H1 (cell line): ENCODE data around the gene KDM8. TPM values are rescaled to one million over a fixed set of nuclear protein-coding genes. Genes with fewer than 3 reads are reported as not detected.

Source experiments
- CTCF ChIA-PET: fragments of 300-600 bp; sonication (Branson Sonifier 250); formaldehyde crosslinking; loops from one replicate; lab custom pipeline; 2021; ENCODE audit not compliant: partially characterized antibody; lab: Charles Lee
- POLR2A ChIA-PET: fragments of 300-600 bp; sonication (Branson Sonifier 250); formaldehyde crosslinking; loops from one replicate; lab custom pipeline; 2021; ENCODE audit warnings: inconsistent platforms; ENCODE audit not compliant: partially characterized antibody; lab: Charles Lee
- DNase-seq, 2 experiments: peaks; one replicate each; pipeline versions ENCODE4 v3.0.0 to v3.0.0-alpha.2; 2010 to 2022; ENCODE audit warnings: low spot score in 2 of 2, low read depth in 1 of 2, mixed read lengths in 1 of 2
- FAIRE-seq: peaks from 2 replicates; lab custom pipeline; 2011; peaks lifted over from hg19 to GRCh38; lab: Jason Lieb, UNC
- H2AFZ ChIP-seq: 2 replicates; pipeline ENCODE4 v1.8.1; 2012; ENCODE audit warnings: low read length, inconsistent platforms
- H2AK5ac ChIP-seq: 2 replicates; pipeline ENCODE4 v1.6.1; 2013; ENCODE audit warnings: low read depth, low read length
- H2BK120ac ChIP-seq: replicated peaks from 2 replicates; pipeline ENCODE3; 2013; ENCODE audit warnings: low read depth, low read length, inconsistent platforms
- H2BK12ac ChIP-seq: 2 replicates; pipeline ENCODE4 v1.6.1; 2013; ENCODE audit warnings: low read depth, low read length
- H2BK15ac ChIP-seq: 2 replicates; pipeline ENCODE4 v1.6.1; 2013; ENCODE audit warnings: low read length
- H2BK20ac ChIP-seq: 2 replicates; pipeline ENCODE4 v1.6.1; 2013; ENCODE audit warnings: low read length
- H2BK5ac ChIP-seq: 2 replicates; pipeline ENCODE4 v1.6.1; 2013; ENCODE audit warnings: low read depth, low read length
- H3K14ac ChIP-seq: 2 replicates; pipeline ENCODE4 v1.6.1; 2013; ENCODE audit warnings: inconsistent platforms; ENCODE audit not compliant: insufficient read length
- H3K18ac ChIP-seq: 2 replicates; pipeline ENCODE4 v1.6.1; 2013; ENCODE audit warnings: low read length; ENCODE audit errors: extremely low read depth
- H3K23ac ChIP-seq: 2 replicates; pipeline ENCODE4 v1.6.1; 2013; ENCODE audit warnings: inconsistent platforms; ENCODE audit not compliant: insufficient read length
- H3K23me2 ChIP-seq: 2 replicates; pipeline ENCODE4 v1.6.1; 2013; ENCODE audit warnings: low read depth, low read length
- H3K27ac ChIP-seq: 2 replicates; pipeline ENCODE4 v1.6.1; 2011; ENCODE audit warnings: low read depth, low read length, inconsistent platforms
- H3K27me3 ChIP-seq, 4 experiments: replicated peaks in 1 of 4; 1 replicate in 1 of 4; 2 replicates in 3 of 4; pipeline versions ENCODE4 v1.6.1 to v1.8.1; 2011 to 2013; ENCODE audit warnings: low read length in 3 of 4, mild to moderate bottlenecking in 3 of 4, inconsistent platforms in 2 of 4, mixed read lengths in 2 of 4, moderate library complexity in 1 of 4; ENCODE audit not compliant: control insufficient read depth in 3 of 4, insufficient read depth in 3 of 4; ENCODE audit errors: extremely low read depth in 1 of 4
- H3K36me3 ChIP-seq, 4 experiments: 2 replicates each; pipeline versions ENCODE4 v1.6.1 to v1.8.1; 2011 to 2013; ENCODE audit warnings: mild to moderate bottlenecking in 4 of 4, low read length in 3 of 4, moderate library complexity in 2 of 4, control low read depth in 1 of 4, inconsistent platforms in 1 of 4; ENCODE audit not compliant: insufficient read depth in 4 of 4, control insufficient read depth in 2 of 4
- H3K4ac ChIP-seq: replicated peaks from 2 replicates; pipeline ENCODE3; 2013; ENCODE audit warnings: low read length, low read depth, mixed read lengths, inconsistent platforms; ENCODE audit not compliant: insufficient read length
- H3K4me1 ChIP-seq, 4 experiments: replicated peaks in 1 of 4; 1 replicate in 1 of 4; 2 replicates in 3 of 4; pipeline versions ENCODE4 v1.6.1 to v1.8.1; 2011 to 2013; ENCODE audit warnings: low read length in 3 of 4, inconsistent platforms in 2 of 4, mixed read lengths in 1 of 4; ENCODE audit not compliant: insufficient read depth in 4 of 4, control insufficient read depth in 3 of 4
- H3K4me2 ChIP-seq, 2 experiments: 2 replicates each; pipeline versions ENCODE4 v1.6.1 to v1.8.1; 2011 to 2013; ENCODE audit warnings: low read depth in 2 of 2, low read length in 2 of 2, control low read depth in 1 of 2, inconsistent platforms in 1 of 2, mild to moderate bottlenecking in 1 of 2; ENCODE audit not compliant: insufficient read depth in 1 of 2
- H3K4me3 ChIP-seq, 4 experiments: fragments of 200-600, 300-600 bp in 1 of 4; sonication (generic), shearing (Covaris generic), sonication (Bioruptor Twin) in 1 of 4; 2 replicates each; pipeline versions ENCODE4 v1.5.1 to v1.8.1; 2011 to 2016; ENCODE audit warnings: low read length in 4 of 4, low read depth in 3 of 4, control low read depth in 2 of 4, inconsistent platforms in 2 of 4, mild to moderate bottlenecking in 2 of 4, mixed read lengths in 1 of 4, moderate library complexity in 1 of 4; ENCODE audit not compliant: insufficient read depth in 2 of 4; ENCODE audit errors: extremely low read depth in 1 of 4
- H3K56ac ChIP-seq: replicated peaks from 2 replicates; pipeline ENCODE3; 2013; ENCODE audit warnings: low read depth, mild to moderate bottlenecking, mixed read lengths, low read length, inconsistent platforms; ENCODE audit not compliant: insufficient read length
- H3K79me1 ChIP-seq: 2 replicates; pipeline ENCODE4 v1.6.1; 2013; ENCODE audit warnings: low read depth, low read length, control low read depth
- H3K79me2 ChIP-seq, 2 experiments: 2 replicates each; pipeline versions ENCODE4 v1.6.1 to v1.8.1; 2012 to 2013; ENCODE audit warnings: low read length in 2 of 2, mild to moderate bottlenecking in 2 of 2, inconsistent platforms in 1 of 2; ENCODE audit not compliant: insufficient read depth in 2 of 2, control insufficient read depth in 1 of 2
- H3K9ac ChIP-seq, 4 experiments: replicated peaks in 1 of 4; 1 replicate in 1 of 4; 2 replicates in 3 of 4; pipeline versions ENCODE4 v1.6.1 to v1.8.1; 2011 to 2013; ENCODE audit warnings: low read depth in 3 of 4, low read length in 3 of 4, control low read depth in 2 of 4, mild to moderate bottlenecking in 2 of 4, moderate library complexity in 2 of 4, inconsistent platforms in 1 of 4; ENCODE audit errors: extremely low read depth in 1 of 4
- H3K9me3 ChIP-seq, 2 experiments: 2 replicates each; pipeline versions ENCODE4 v1.6.1 to v1.8.1; 2012 to 2013; ENCODE audit warnings: mild to moderate bottlenecking in 2 of 2, moderate library complexity in 2 of 2, control low read depth in 1 of 2, inconsistent platforms in 1 of 2, low read depth in 1 of 2, low read length in 1 of 2, mixed read lengths in 1 of 2; ENCODE audit not compliant: insufficient read depth in 2 of 2
- H4K20me1 ChIP-seq, 2 experiments: replicated peaks in 1 of 2; 2 replicates each; pipeline versions ENCODE3 to v1.8.1; 2011 to 2013; ENCODE audit warnings: inconsistent platforms in 2 of 2, low read length in 2 of 2, mild to moderate bottlenecking in 1 of 2; ENCODE audit not compliant: insufficient read depth in 2 of 2, control insufficient read depth in 1 of 2
- H4K5ac ChIP-seq: 2 replicates; pipeline ENCODE4 v1.6.1; 2013; ENCODE audit warnings: low read length, low read depth, mixed read lengths, inconsistent platforms; ENCODE audit not compliant: insufficient read length
- H4K8ac ChIP-seq: 2 replicates; pipeline ENCODE4 v1.8.0; 2013; ENCODE audit warnings: mild to moderate bottlenecking, moderate library complexity, low read length, inconsistent platforms; ENCODE audit not compliant: insufficient read depth; ENCODE audit errors: extremely low read depth
- H4K91ac ChIP-seq: replicated peaks from 2 replicates; pipeline ENCODE3; 2013; ENCODE audit warnings: low read length, mixed read lengths, inconsistent platforms; ENCODE audit not compliant: insufficient read length
- RAD21 ChIP-seq, 2 experiments: IDR thresholded peaks in 1 of 2; conservative IDR thresholded peaks in 1 of 2; 2 replicates each; pipeline ENCODE4 v1.6.1; 2011; ENCODE audit warnings: low read depth in 2 of 2, low read length in 2 of 2, improper control_type of control experiment in 1 of 2, inconsistent platforms in 1 of 2, mild to moderate bottlenecking in 1 of 2, moderate library complexity in 1 of 2
- RFX5 ChIP-seq: IDR thresholded peaks from 2 replicates; pipeline ENCODE4 v1.6.1; 2011; ENCODE audit warnings: low read depth, low read length, improper control_type of control experiment, borderline replicate concordance
- WGBS, 2 experiments: shearing (Covaris generic) in 1 of 2; methylation state at CpG; one replicate each; pipeline versions ENCODE4 v1.1.6 to v1.1.7; 2013 to 2015; ENCODE audit warnings: low lambda C conversion rate in 2 of 2, mixed read lengths in 2 of 2, inconsistent platforms in 1 of 2, low coverage in 1 of 2, missing lambda C conversion rate in 1 of 2; ENCODE audit not compliant: insufficient replicate concordance in 2 of 2, insufficient coverage in 1 of 2, insufficient read length in 1 of 2; ENCODE audit errors: extremely low coverage in 1 of 2, missing lambda C conversion rate in 1 of 2; 5-methylcytosine and 5-hydroxymethylcytosine counted together
- polyA plus RNA-seq, 7 experiments: library from polyadenylated mRNA; depleted of rRNA in 3 of 7; stranded (reverse) in 5 of 7; unstranded in 2 of 7; fragments of >200 nt in 5 of 7; fragments of 200-250 nt in 2 of 7; gene quantifications; 1 replicate in 5 of 7; 2 replicates in 1 of 7; 4 replicates in 1 of 7; pipeline versions ENCODE4 v1.2.1 to v1.2.3, GENCODE V29; 2011 to 2013; ENCODE audit warnings: missing spikeins in 2 of 7, mixed read lengths in 2 of 7
- total RNA-seq: library from RNA; stranded (reverse); fragmentation: NEBNext Ultra II Directional; extraction: Animal tissue kit (Norgen Biotek cat#: 25700); gene quantifications from 2 replicates; pipeline ENCODE4 v1.2.1, GENCODE V29; 2021

The KDM8 gene
- total and polyA plus RNA-seq, 2 of the 8 experiments (the other 6 are each of a cell fraction or from before 2014, with no cell fraction given) = 10.3 to 12.8 TPM

DNA sequence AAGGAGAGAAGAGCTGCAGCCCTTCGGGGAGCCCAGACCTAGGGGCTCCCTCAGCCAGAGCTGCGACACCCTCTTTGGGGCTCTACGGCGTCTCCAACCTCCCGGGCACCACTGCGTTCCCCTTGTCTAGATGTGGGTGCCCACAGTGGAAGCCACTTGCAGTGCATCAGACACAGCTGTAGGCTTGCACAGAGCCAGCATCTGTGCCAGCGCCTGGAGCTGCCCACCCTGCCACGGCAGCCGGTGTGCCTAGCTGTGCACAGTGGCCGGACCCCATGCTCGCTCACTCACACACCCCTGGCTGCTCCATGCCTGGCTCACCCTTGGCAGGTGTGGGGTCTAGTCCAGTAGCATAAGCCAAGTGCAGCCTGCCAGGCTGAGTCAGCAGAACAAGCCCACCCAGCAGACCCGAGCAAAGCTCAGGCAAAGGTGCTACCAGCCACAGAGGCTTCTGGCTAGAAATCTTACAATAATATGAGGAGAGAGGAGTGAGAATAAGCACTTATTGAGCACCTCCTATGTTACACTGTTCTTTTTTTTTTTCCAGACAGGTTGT is 12.9 kb upstream of the KDM8 start:
- ChIA-PET POLR2A (interaction anchor here (0.7 to 2.3 kb wide), 4 partner anchors 9 to 96 kb away, joined by 3 to 10 read pairs (median 4); partner anchors contain the start of gene KDM8), CTCF (interaction anchor here (0.6 to 2.6 kb wide), 8 partner anchors 9 to 272 kb away, joined by 3 to 12 read pairs (median 4); no protein-coding TSS in a partner anchor)
- no peak overlapping the region for H3K27ac ChIP-seq
- H2BK12ac ChIP-seq = no peak overlapping the region
- WGBS, 2 experiments = 90% methylated on average over 12 of the region's 12 CpGs; no CpG with 5 or more reads in 1 of the 2 experiments
- no peak overlapping the region for H4K5ac ChIP-seq
- no peaks in the 10 kb centered on the region for H3K79me2 ChIP-seq
- no peak overlapping the region for H2BK5ac ChIP-seq
- no peaks in the 10 kb centered on the region for H4K20me1 ChIP-seq
- H3K27me3 ChIP-seq = no peaks in the 10 kb centered on the region
- no peak overlapping the region for H4K8ac ChIP-seq
- H3K4me2 ChIP-seq = no peak overlapping the region
- no peak overlapping the region for H3K4me3 ChIP-seq
- no peak overlapping the region for H2AFZ ChIP-seq
- no peak overlapping the region for H2AK5ac ChIP-seq
- H3K23me2 ChIP-seq = no peaks in the 10 kb centered on the region
- DNase-seq (no peak), FAIRE-seq (no peak)
- no peaks in the 10 kb centered on the region for H3K79me1 ChIP-seq
- no peak overlapping the region for H2BK20ac ChIP-seq
- H3K4ac ChIP-seq = no peak overlapping the region
- H3K23ac ChIP-seq = no peak overlapping the region
- H3K9me3 ChIP-seq = no peaks in the 10 kb centered on the region
- peaks cover 0 to 6% (median 1%) of the 10 kb centered on the region in 4 experiments; a peak in 3 of 7 replicates for H3K4me1 ChIP-seq
- H2BK15ac ChIP-seq = no peak overlapping the region
- H3K36me3 ChIP-seq = no peaks in the 10 kb centered on the region
- H3K14ac ChIP-seq = no peak overlapping the region
- no peak overlapping the region for H3K56ac ChIP-seq
- no peak overlapping the region for H3K18ac ChIP-seq
- no peak overlapping the region for H3K9ac ChIP-seq
- H2BK120ac ChIP-seq = no peak overlapping the region
- H4K91ac ChIP-seq = no peak overlapping the region
- TF ChIP-seq RFX5 (no peak), RAD21 (IDR thresholded peaks at IDR 0.05 in 1 of 2, conservative IDR thresholded peaks at IDR 0.05 in 1 of 2; ENCODE audit: low read depth in 2 of 2, low read length in 2 of 2) (no peak)
